IPS-20b (cell line): Measurements from ENCODE around the gene ASGR1.
"Not testable (repeated sequence)": the region's sequence is repeated elsewhere in the genome, so short reads cannot be mapped to it uniquely, and the experiment has no call there.

Source experiments
- H3K27ac ChIP-seq: one replicate; pipeline ENCODE4 v1.5.1; 2013; ENCODE audit warnings: low read length
- H3K27me3 ChIP-seq: 2 replicates; pipeline ENCODE4 v1.6.1; 2013; ENCODE audit warnings: mild to moderate bottlenecking, low read length, inconsistent platforms; ENCODE audit not compliant: insufficient read depth
- H3K36me3 ChIP-seq: 2 replicates; pipeline ENCODE4 v1.6.1; 2013; ENCODE audit warnings: low read depth, mild to moderate bottlenecking, inconsistent platforms, low read length, moderate library complexity; ENCODE audit not compliant: insufficient read depth
- H3K4me1 ChIP-seq: 2 replicates; pipeline ENCODE4 v1.6.1; 2013; ENCODE audit warnings: mild to moderate bottlenecking, control low read depth, inconsistent platforms, low read length, moderate library complexity; ENCODE audit not compliant: insufficient read depth
- H3K4me3 ChIP-seq: 2 replicates; pipeline ENCODE4 v1.5.1; 2013; ENCODE audit warnings: mild to moderate bottlenecking, low read length, inconsistent platforms
- H3K9ac ChIP-seq: 2 replicates; pipeline ENCODE4 v1.6.1; 2013; ENCODE audit warnings: low read depth, mild to moderate bottlenecking, inconsistent platforms, low read length, moderate library complexity
- H3K9me3 ChIP-seq: 2 replicates; pipeline ENCODE4 v1.6.1; 2013; ENCODE audit warnings: mild to moderate bottlenecking, low read depth, low read length, inconsistent platforms; ENCODE audit not compliant: insufficient read depth

Gene ASGR1

DNA sequence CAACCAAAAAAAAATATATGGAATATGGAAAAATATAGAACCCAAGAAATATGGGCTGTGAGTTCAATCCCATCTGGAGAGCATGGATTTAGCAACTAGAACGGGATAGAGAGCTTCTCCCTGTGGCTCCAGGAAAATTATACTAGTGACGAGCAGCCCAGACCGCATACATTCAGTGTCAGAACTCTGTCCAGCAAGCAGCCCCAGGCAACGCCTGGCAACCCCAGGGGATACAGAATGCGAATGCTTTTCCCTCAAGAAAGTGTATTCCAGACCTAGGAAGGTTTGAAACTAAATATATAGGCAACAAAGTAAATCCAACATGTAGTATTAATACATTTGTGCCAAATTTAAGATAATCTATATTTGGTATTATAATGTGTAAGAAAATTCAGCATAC, 51.0 kb downstream of the ASGR1 start:
- no peaks in the 10 kb centered on the region for H3K36me3 ChIP-seq
- H3K9ac ChIP-seq = no peak overlapping the region
- peaks cover 10% of the 10 kb centered on the region; the same call in 1 of the 2 replicates for H3K27me3 ChIP-seq
- H3K4me3 ChIP-seq = no peak overlapping the region
- H3K9me3 ChIP-seq = no peaks in the 10 kb centered on the region
- H3K4me1 ChIP-seq = peaks cover 28% of the 10 kb centered on the region
- H3K27ac ChIP-seq = no peak overlapping the region

DNA sequence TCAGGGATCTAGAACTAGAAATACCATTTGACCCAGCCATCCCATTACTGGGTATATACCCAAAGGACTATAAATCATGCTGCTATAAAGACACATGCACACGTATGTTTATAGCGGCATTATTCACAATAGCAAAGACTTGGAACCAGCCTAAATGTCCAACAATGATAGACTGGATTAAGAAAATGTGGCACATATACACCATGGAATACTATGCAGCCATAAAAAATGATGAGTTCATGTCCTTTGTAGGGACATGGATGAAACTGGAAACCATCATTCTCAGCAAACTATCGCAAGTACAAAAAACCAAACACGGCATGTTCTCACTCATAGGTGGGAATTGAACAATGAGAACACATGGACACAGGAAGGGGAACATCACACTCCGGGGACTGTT, 51.7 kb downstream of the ASGR1 start:
- not testable (repeated sequence) for H3K36me3 ChIP-seq, H3K27ac ChIP-seq, H3K9me3 ChIP-seq, H3K4me3 ChIP-seq, H3K9ac ChIP-seq
- Histone ChIP-seq H3K4me1 (peaks cover 28% of the 10 kb centered on the region), H3K27me3 (peaks cover 10% of the 10 kb centered on the region; the same call in 1 of the 2 replicates)

DNA sequence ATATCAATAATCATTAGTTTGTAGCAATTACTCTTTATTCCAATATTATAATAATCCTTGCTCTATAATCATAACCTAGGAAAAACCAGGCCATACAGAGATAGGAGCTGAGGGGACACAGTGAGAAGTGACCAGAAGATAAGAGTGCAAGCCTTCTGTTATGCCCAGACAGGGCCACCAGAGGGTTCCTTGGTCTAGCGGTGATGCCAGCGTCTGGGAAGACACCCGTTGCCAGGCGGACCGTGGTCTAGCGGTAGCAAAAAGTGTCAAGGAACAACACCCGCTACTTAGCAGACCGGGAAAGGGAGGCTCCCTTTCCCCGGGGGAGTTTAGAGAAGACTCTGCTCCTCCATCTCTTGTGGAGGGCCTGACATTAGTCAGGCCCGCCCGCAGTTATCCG, 52.8 kb downstream of the ASGR1 start:
- not testable (repeated sequence) for H3K9ac ChIP-seq, H3K4me3 ChIP-seq, H3K27me3 ChIP-seq, H3K27ac ChIP-seq, H3K9me3 ChIP-seq, H3K36me3 ChIP-seq
- H3K4me1 ChIP-seq = peaks cover 22% of the 10 kb centered on the region

DNA sequence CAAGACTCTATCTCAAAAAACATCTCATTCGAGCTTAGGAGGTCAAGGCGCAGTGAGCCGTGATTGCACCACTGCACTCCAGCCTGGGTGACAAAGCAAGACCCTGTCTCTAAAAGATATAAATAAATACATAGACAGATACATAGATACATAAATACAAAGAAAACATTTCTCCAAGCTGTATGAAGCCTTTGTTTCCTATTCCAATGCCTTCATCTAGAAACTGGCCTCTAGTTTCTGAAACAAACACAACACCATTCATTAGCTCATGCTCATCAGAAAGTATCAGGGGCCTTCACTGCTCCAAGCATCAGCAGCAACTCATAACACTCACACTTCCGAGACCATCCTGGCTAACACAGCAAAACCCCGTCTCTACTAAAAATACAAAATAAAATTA, 54.2 kb downstream of the ASGR1 start:
- Histone ChIP-seq H3K4me1 (peaks cover 7% of the 10 kb centered on the region), H3K36me3 (no peaks in the 10 kb centered on the region), H3K9me3 (no peaks in the 10 kb centered on the region), H3K27me3 (no peaks in the 10 kb centered on the region; the same call in 1 of the 2 replicates), H3K4me3 (no peak overlapping the region), H3K9ac (no peak overlapping the region), H3K27ac (no peak overlapping the region)

DNA sequence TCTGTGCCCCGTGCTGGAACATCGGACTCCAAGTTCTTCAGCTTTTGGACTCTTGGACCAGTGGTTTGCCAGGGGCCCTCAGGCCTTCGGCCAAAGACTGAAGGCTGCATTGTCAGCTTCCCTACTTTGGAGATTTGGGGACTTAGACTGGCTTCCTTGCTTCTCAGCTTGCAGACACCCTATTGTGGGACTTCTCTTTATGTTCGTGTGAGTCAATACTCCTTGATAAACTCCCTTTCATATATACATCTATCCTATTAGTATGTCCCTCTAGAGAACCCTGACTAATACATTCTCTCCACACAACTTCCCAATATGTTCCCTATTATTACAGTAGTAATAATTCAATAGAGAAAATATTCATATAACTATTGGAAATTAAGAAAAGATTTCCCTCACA, 55.3 kb downstream of the ASGR1 start:
- H3K9me3 ChIP-seq = no peaks in the 10 kb centered on the region
- H3K4me3 ChIP-seq = no peak overlapping the region
- no peak overlapping the region for H3K9ac ChIP-seq
- H3K27me3 ChIP-seq = no peaks in the 10 kb centered on the region; the same call in 1 of the 2 replicates
- H3K36me3 ChIP-seq = no peaks in the 10 kb centered on the region
- no peak overlapping the region for H3K27ac ChIP-seq
- H3K4me1 ChIP-seq = no peaks in the 10 kb centered on the region
